K562 (cell line): ENCODE measurements around the gene OSBPL1A. TPM values are rescaled to one million over a fixed set of nuclear protein-coding genes. Genes with fewer than 3 reads are reported as not detected.

Source experiments
- ATAC-seq: fragments of 200-7000 bp; cut with Tn5 transposase; 3 replicates; pipeline ENCODE4 v1.9.1; 2020; ENCODE audit warnings: moderate library complexity
- BruUV-seq: library from RNA; stranded (reverse); fragments of 400-500 nt; replicated peaks from 2 replicates; lab custom pipeline; 2021; lab: Mats Ljungman, UMichigan
- CTCF ChIA-PET: fragments of 300-600 bp; formaldehyde crosslinking; extraction: SDS; loops from one replicate; lab custom pipeline; 2021; ENCODE audit warnings: low intra/inter-chr PET ratio; lab: Yijun Ruan, JAX
- POLR2A ChIA-PET: fragments of 300-600, 350-650 bp; sonication (Branson Sonifier 250); formaldehyde crosslinking; extraction: SDS; loops from one replicate; lab custom pipeline; 2021; ENCODE audit warnings: antibody characterized with exemption, inconsistent platforms; lab: Yijun Ruan, JAX
- DNase-seq, 4 experiments: peaks; one replicate each; pipeline versions ENCODE4 v3.0.0 to v3.0.0-alpha.2; 2011 to 2018; ENCODE audit warnings: low spot score in 3 of 4, mixed read lengths in 3 of 4; ENCODE audit errors: extremely low read depth in 1 of 4
- FAIRE-seq: peaks from 2 replicates; lab custom pipeline; 2011; peaks lifted over from hg19 to GRCh38; lab: Jason Lieb, UNC
- H2AFZ ChIP-seq: 2 replicates; pipeline ENCODE4 v1.6.0; 2011; ENCODE audit warnings: low read depth, low read length, control low read depth, inconsistent platforms
- H3K27ac ChIP-seq: fragments of 200-600 bp; 3 replicates; pipeline ENCODE4 v1.8.0; 2011; ENCODE audit warnings: low read depth, mild to moderate bottlenecking, control low read depth, inconsistent platforms, low read length, moderate library complexity, mixed read lengths; ENCODE audit errors: extremely low read depth
- H3K27me3 ChIP-seq, 2 experiments: fragments of 300-600 bp in 1 of 2; 2 replicates in 1 of 2; 3 replicates in 1 of 2; pipeline versions ENCODE4 v1.6.0 to v1.8.0; 2011; ENCODE audit warnings: inconsistent platforms in 2 of 2, low read length in 2 of 2, mild to moderate bottlenecking in 1 of 2, mixed read lengths in 1 of 2, moderate library complexity in 1 of 2; ENCODE audit not compliant: control insufficient read depth in 2 of 2, insufficient read depth in 2 of 2
- H3K36me3 ChIP-seq: fragments of 300-600 bp; 3 replicates; pipeline ENCODE4 v1.8.0; 2011; ENCODE audit warnings: mild to moderate bottlenecking, low read length, inconsistent platforms; ENCODE audit not compliant: control insufficient read depth, insufficient read depth
- H3K4me1 ChIP-seq, 2 experiments: fragments of 200-600 bp in 1 of 2; replicated peaks in 1 of 2; 2 replicates in 1 of 2; 3 replicates in 1 of 2; pipeline versions ENCODE4 v1.5.1 to v1.8.0; 2011; ENCODE audit warnings: inconsistent platforms in 2 of 2, low read length in 2 of 2, mild to moderate bottlenecking in 1 of 2, mixed read lengths in 1 of 2, moderate library complexity in 1 of 2; ENCODE audit not compliant: control insufficient read depth in 2 of 2, insufficient read depth in 2 of 2
- H3K4me2 ChIP-seq: 2 replicates; pipeline ENCODE4 v1.6.1; 2011; ENCODE audit warnings: low read length, control low read depth, inconsistent platforms, mixed read lengths; ENCODE audit not compliant: insufficient read depth
- H3K4me3 ChIP-seq: fragments of 200-600 bp; sonication (generic), shearing (Covaris generic); 2 replicates; pipeline ENCODE4 v1.5.1; 2016; ENCODE audit warnings: control low read depth, inconsistent platforms
- H3K79me2 ChIP-seq: fragments of 200-600 bp; 3 replicates; pipeline ENCODE4 v1.8.0; 2011; ENCODE audit warnings: low read length, inconsistent platforms; ENCODE audit not compliant: control insufficient read depth, insufficient read depth
- H3K9ac ChIP-seq, 2 experiments: 2 replicates each; pipeline versions ENCODE4 v1.6.0 to v1.6.1; 2011; ENCODE audit warnings: low read depth in 2 of 2, low read length in 2 of 2, control low read depth in 1 of 2, inconsistent platforms in 1 of 2, mild to moderate bottlenecking in 1 of 2, mixed read lengths in 1 of 2; ENCODE audit not compliant: insufficient read depth in 1 of 2
- H3K9me1 ChIP-seq: one replicate; pipeline ENCODE4 v1.6.0; 2011; ENCODE audit warnings: inconsistent platforms, mild to moderate bottlenecking, low read length, moderate library complexity; ENCODE audit not compliant: control insufficient read depth, insufficient read depth
- H3K9me3 ChIP-seq: replicated peaks from 2 replicates; pipeline ENCODE4 v1.5.1; 2011; ENCODE audit warnings: low read depth, low read length, inconsistent platforms; ENCODE audit not compliant: control insufficient read depth, insufficient read depth
- H4K20me1 ChIP-seq: replicated peaks from 2 replicates; pipeline ENCODE4 v1.6.1; 2011; ENCODE audit warnings: low read length, inconsistent platforms, mixed read lengths; ENCODE audit not compliant: control insufficient read depth, insufficient read depth
- CTBP1 ChIP-seq: fragments of 450-650 bp; IDR thresholded peaks from 2 replicates; pipeline ENCODE4 v1.6.1; 2016; ENCODE audit warnings: borderline replicate concordance
- HES1 ChIP-seq: fragments of 450-650 bp; IDR thresholded peaks from 2 replicates; pipeline ENCODE4 v1.6.1; 2016; ENCODE audit warnings: low read depth, mild to moderate bottlenecking, moderate library complexity
- MLX ChIP-seq, 2 experiments: fragments of 450-650 bp in 1 of 2; sonication (generic) in 1 of 2; formaldehyde crosslinking; conservative IDR thresholded peaks; 2 replicates each; pipeline versions ENCODE4 v1.4.0 to v1.8.1; 2020 to 2022; ENCODE audit warnings: mild to moderate bottlenecking in 1 of 2, missing genetic modification reagents in 1 of 2
- NELFE ChIP-seq: IDR thresholded peaks from 2 replicates; pipeline ENCODE4 v1.6.1; 2011; ENCODE audit warnings: mild to moderate bottlenecking; ENCODE audit not compliant: insufficient read depth, insufficient read length
- PHF8 ChIP-seq: fragments of 200-600 bp; sonication (generic); IDR thresholded peaks from 2 replicates; pipeline ENCODE4 v1.6.1; 2012; ENCODE audit warnings: mixed run types, mild to moderate bottlenecking, inconsistent platforms, low read length, moderate library complexity, borderline replicate concordance
- RREB1 ChIP-seq: fragments of 250-450 bp; sonication (Bioruptor Pico); IDR thresholded peaks from 2 replicates; pipeline ENCODE4 v1.4.0; 2020
- TCFL5 ChIP-seq: fragments of 250-450 bp; sonication (Bioruptor Pico); conservative IDR thresholded peaks from 2 replicates; pipeline ENCODE4 v1.6.1; 2021; ENCODE audit warnings: mild to moderate bottlenecking, moderate library complexity, matching md5 sums
- ZNF561 ChIP-seq: fragments of 450-650 bp; formaldehyde crosslinking; conservative IDR thresholded peaks from 2 replicates; pipeline ENCODE4 v1.4.0; 2020; ENCODE audit warnings: mild to moderate bottlenecking, moderate library complexity
- ZNF766 ChIP-seq: fragments of 200-800 bp; sonication (Bioruptor generic); conservative IDR thresholded peaks from 2 replicates; pipeline ENCODE4 v1.6.1; 2016; ENCODE audit warnings: missing genetic modification characterization, missing compliant biosample characterization
- WGBS: fragments of 100-300 bp; shearing (Covaris generic); methylation state at CpG from one replicate; pipeline ENCODE4 v1.1.6; 2016; ENCODE audit warnings: low coverage, mixed read lengths; ENCODE audit not compliant: insufficient coverage; ENCODE audit errors: missing lambda C conversion rate; 5-methylcytosine and 5-hydroxymethylcytosine counted together
- in situ Hi-C: fragments of 300-500 bp; cut with MboI; formaldehyde crosslinking; loops from 4 replicates; pipeline ENCODE4 v1.15.0; 2018; ENCODE audit warnings: inconsistent platforms, mixed read lengths
- intact Hi-C: fragments of 100-400 bp; cut with micrococcal nuclease; formaldehyde crosslinking; loops from 2 replicates; pipeline ENCODE4 v1.14.2; 2022
- polyA plus RNA-seq, 8 experiments: library from polyadenylated mRNA; depleted of rRNA in 4 of 8; stranded (reverse) in 5 of 8; unstranded in 3 of 8; fragments of >200 nt; fragmentation: Nextera tagmentation in 2 of 8; fragmentation: Illumina TruSeq in 1 of 8; extraction: Ambion mirVana in 2 of 8; extraction: Trizol in 1 of 8; gene quantifications; 2 replicates each; pipeline versions ENCODE4 v1.2.1 to v1.2.3, GENCODE V29; 2011 to 2014; ENCODE audit warnings: inconsistent platforms in 1 of 8, missing spikeins in 1 of 8
- total RNA-seq, 7 experiments: library from RNA; depleted of rRNA in 6 of 7; stranded (reverse); fragments of >200 nt in 6 of 7; fragmentation: Illumina TruSeq in 2 of 7; extraction: Trizol in 2 of 7; gene quantifications; 2 replicates each; pipeline versions ENCODE4 v1.2.1 to v1.2.3, GENCODE V29; 2011 to 2021; ENCODE audit warnings: low replicate concordance in 1 of 7
- TF ChIP-seq, protein P1 (sequence below), 2 experiments: fragments of 450-650 bp in 1 of 2; sonication (generic) in 1 of 2; formaldehyde crosslinking in 1 of 2; IDR thresholded peaks in 1 of 2; conservative IDR thresholded peaks in 1 of 2; 2 replicates each; pipeline versions ENCODE4 v1.6.1 to v1.8.1; 2016 to 2023; ENCODE audit warnings: mild to moderate bottlenecking in 2 of 2, moderate library complexity in 2 of 2, inconsistent platforms in 1 of 2, missing genetic modification reagents in 1 of 2
- TF ChIP-seq, protein P2 (sequence below): fragments of 250-450 bp; sonication (Bioruptor Pico); IDR thresholded peaks from 2 replicates; pipeline ENCODE4 v1.4.0; 2020; ENCODE audit warnings: borderline replicate concordance

Gene OSBPL1A
- total and polyA plus RNA-seq, 9 of the 15 experiments (the other 6 are each of a cell fraction or from before 2014, with no cell fraction given), result 0.40 to 0.49 TPM; not detected in 7

DNA sequence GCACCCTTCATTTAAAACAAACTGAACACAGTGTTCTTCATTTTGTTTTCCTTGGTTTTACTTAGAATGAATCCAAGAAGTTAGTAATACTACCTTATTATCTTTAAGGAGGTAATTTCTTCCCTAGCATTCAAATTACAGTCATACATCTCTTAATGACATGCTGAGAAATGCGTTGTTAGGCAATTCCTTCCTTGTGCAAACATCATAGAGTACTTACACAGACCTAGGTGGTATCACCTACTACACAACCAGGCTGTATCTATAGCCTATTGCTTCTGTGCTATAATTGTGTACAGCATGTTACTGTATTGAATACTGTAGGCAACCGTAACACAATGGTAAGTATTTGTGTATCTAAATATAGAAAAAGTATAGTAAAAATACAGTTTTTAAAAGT is 267.1 kb downstream of the OSBPL1A start:
- POLR2A ChIA-PET, result no interaction called here
- TF ChIP-seq, protein P1, sequence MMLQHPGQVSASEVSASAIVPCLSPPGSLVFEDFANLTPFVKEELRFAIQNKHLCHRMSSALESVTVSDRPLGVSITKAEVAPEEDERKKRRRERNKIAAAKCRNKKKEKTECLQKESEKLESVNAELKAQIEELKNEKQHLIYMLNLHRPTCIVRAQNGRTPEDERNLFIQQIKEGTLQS (IDR thresholded peaks at IDR 0.05), result no peak
- TF ChIP-seq, protein P1 (CRISPR knock-in tag; conservative IDR thresholded peaks at IDR 0.05), result no peak
- TF ChIP-seq TCFL5 (no peak), MLX (CRISPR knock-in tag; conservative IDR thresholded peaks at IDR 0.05) (no peak), RREB1 (no peak), NELFE (no peak), CTBP1 (no peak), ZNF766 (CRISPR knock-in tag) (no peak), HES1 (no peak), PHF8 (no peak), ZNF561 (CRISPR knock-in tag) (no peak)
- TF ChIP-seq, protein P2, sequence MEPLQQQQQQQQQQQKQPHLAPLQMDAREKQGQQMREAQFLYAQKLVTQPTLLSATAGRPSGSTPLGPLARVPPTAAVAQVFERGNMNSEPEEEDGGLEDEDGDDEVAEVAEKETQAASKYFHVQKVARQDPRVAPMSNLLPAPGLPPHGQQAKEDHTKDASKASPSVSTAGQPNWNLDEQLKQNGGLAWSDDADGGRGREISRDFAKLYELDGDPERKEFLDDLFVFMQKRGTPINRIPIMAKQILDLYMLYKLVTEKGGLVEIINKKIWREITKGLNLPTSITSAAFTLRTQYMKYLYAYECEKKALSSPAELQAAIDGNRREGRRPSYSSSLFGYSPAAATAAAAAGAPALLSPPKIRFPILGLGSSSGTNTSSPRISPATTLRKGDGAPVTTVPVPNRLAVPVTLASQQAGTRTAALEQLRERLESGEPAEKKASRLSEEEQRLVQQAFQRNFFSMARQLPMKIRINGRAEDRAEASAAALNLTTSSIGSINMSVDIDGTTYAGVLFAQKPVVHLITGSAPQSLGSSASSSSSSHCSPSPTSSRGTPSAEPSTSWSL (CRISPR knock-in tag), result no peak

More for the DNA sequence above, 267.1 kb downstream of the OSBPL1A start:
- no peak overlapping the region for H2AFZ ChIP-seq
- H3K4me2 ChIP-seq, result no peak overlapping the region
- H3K4me3 ChIP-seq, result no peak overlapping the region
- in situ Hi-C loops (no loop called here), intact Hi-C loops (no loop called here)
- H3K9me3 ChIP-seq, result no peaks in the 10 kb centered on the region
- no peaks in the 10 kb centered on the region for H3K9me1 ChIP-seq
- BruUV-seq, result no TSS peak
- ATAC-seq, result no peak
- no peaks in the 10 kb centered on the region for H3K27me3 ChIP-seq
- FAIRE-seq, result no peak
- no peaks in the 10 kb centered on the region for H3K4me1 ChIP-seq
- H3K9ac ChIP-seq, result no peak overlapping the region
- CTCF ChIA-PET, result no interaction called here
- no peaks in the 10 kb centered on the region for H4K20me1 ChIP-seq
- no peak for DNase-seq
- 0% methylated on average over 2 of the region's 2 CpGs for WGBS
- H3K36me3 ChIP-seq, result no peaks in the 10 kb centered on the region
- H3K79me2 ChIP-seq, result no peaks in the 10 kb centered on the region
- no peak overlapping the region for H3K27ac ChIP-seq
